SK-N-MC (cell line): ENCODE results near the gene NOVA2.

Experiments used
- DNase-seq: peaks from one replicate; pipeline ENCODE4 v3.0.0-alpha.2; 2011; ENCODE audit warnings: low read depth, low spot score
- H3K27ac ChIP-seq: fragments of 200-600 bp; sonication (generic); 2 replicates; pipeline ENCODE4 v1.5.1; 2016; ENCODE audit warnings: mixed run types
- H3K36me3 ChIP-seq: fragments of 200-600 bp; sonication (generic); 2 replicates; pipeline ENCODE4 v1.6.1; 2017; ENCODE audit warnings: antibody characterized with exemption, low read length, mixed read lengths; ENCODE audit not compliant: insufficient read depth
- H3K4me3 ChIP-seq: fragments of 200-600 bp; sonication (generic); 2 replicates; pipeline ENCODE4 v1.5.1; 2016
- H3K9ac ChIP-seq: fragments of 200-600 bp; sonication (generic); 2 replicates; pipeline ENCODE4 v1.8.0; 2017; ENCODE audit warnings: mixed run types, mixed read lengths; ENCODE audit not compliant: insufficient read length
- H3K9me3 ChIP-seq: fragments of 200-600 bp; sonication (generic); 2 replicates; pipeline ENCODE4 v1.6.1; 2017; ENCODE audit warnings: low read depth, mild to moderate bottlenecking, antibody characterized with exemption, low read length, moderate library complexity, mixed read lengths
- EZH2 ChIP-seq: fragments of 200-600 bp; sonication (generic); IDR thresholded peaks from one replicate; pipeline ENCODE4 v1.6.1; 2017; ENCODE audit warnings: antibody characterized with exemption
- FOXP2 ChIP-seq: optimal IDR thresholded peaks from 2 replicates; pipeline ENCODE3; 2011; ENCODE audit warnings: mild to moderate bottlenecking, moderate library complexity; ENCODE audit not compliant: insufficient read depth; ENCODE audit errors: extremely low read length, control extremely low read depth
- POLR2AphosphoS5 ChIP-seq: IDR thresholded peaks from 2 replicates; pipeline ENCODE4 v1.6.1; 2012; ENCODE audit warnings: mild to moderate bottlenecking, low read depth, low read length, borderline replicate concordance

The NOVA2 gene

DNA sequence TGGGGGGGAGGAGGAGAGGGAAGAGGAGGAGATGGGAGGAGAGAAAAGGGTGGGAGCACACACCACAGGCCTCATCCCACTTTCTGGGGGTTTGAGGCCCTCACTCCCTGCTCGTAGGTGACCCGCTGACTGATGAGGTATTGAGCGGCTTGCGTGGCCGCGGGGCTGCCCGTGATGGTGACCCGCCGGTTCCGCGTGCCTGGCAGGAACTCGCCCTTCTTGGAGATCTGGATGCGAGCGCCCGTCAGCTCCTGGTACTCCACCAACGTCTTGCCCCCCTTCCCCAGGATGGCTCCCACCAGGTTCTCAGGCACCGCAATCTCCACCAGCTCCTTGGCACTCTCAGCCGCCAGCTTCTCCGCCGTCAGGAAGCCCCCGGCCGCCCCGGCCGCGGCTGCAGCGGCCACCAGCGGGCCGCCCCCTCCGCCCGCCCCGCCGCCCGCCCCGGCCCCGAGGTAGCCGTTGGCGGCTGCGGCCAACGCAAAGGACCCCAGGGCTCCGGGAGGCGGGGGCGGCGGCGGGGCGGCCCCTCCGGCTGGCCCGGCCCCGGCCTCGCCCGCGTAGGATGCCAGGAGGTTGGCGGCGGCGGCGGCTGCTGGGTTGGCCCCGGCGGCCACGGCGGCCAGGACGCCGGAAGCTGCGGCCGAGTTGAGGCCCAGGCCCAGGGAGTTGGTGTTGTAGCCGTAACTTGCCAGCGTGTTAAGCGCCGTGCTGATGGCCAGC is 33.7 kb downstream of the NOVA2 start:
- no peak overlapping the region for H3K4me3 ChIP-seq
- H3K9me3 ChIP-seq = no peaks in the 10 kb centered on the region
- H3K27ac ChIP-seq = no peak overlapping the region
- no peak overlapping the region for H3K9ac ChIP-seq
- TF ChIP-seq POLR2AphosphoS5 (no peak), FOXP2 (no peak), EZH2 (no peak)
- H3K36me3 ChIP-seq = no peaks in the 10 kb centered on the region
- DNase-seq = no peak

DNA sequence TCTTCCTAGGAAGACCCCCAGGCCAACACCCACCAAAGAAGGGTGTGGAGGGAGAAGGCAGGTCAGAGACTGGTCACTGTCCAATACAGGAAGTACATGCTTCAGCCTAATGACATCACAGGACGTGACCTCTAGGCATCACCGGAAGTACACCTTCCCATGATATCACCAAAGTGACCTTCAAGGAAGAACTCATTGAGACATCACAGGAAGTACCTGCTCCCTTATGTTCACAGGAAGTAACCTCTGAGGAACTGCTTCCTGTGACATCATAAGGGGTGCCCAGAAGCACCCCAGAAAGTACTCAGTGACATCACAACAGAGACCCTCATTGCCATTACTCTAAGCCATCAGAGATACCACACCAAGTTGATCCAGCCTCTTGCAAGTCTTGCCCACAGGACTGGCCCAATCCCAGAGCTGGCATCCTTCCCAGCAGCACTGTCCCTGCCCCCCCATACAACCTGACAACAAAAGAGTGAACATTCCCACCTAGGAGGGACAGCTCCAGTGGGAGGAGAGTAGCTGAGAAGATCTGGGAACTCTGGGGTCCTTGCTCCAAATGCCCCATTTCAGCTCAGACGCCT is 34.8 kb downstream of the NOVA2 start:
- no peak overlapping the region for H3K4me3 ChIP-seq
- no peaks in the 10 kb centered on the region for H3K9me3 ChIP-seq
- no peak overlapping the region for H3K9ac ChIP-seq
- no peaks in the 10 kb centered on the region for H3K36me3 ChIP-seq
- DNase-seq = no peak
- TF ChIP-seq POLR2AphosphoS5 (no peak), FOXP2 (no peak), EZH2 (no peak)
- no peak overlapping the region for H3K27ac ChIP-seq

DNA sequence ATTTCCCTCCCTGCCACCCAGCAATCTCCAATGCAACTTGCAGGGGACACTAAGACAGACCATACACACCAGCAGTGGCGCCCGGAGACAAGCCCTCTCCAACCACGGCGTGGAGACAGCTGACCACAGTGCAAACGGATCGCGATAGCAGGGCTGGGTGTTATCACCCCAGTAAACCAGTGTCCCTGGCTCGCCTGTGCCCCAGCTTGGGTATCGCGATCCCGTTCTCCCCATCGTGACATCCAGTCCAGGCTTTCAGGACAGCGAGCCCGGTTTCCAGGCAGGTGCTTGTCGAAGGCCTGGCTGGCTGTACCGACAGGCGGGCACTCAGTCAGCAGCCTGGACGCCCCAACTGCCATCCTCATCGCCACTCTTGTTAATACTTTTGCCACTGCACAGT is 38.4 kb downstream of the NOVA2 start:
- Histone ChIP-seq H3K9me3 (no peaks in the 10 kb centered on the region), H3K4me3 (no peak overlapping the region), H3K27ac (no peak overlapping the region), H3K36me3 (no peaks in the 10 kb centered on the region), H3K9ac (no peak overlapping the region)
- no peak for DNase-seq
- no peak for TF ChIP-seq FOXP2
- TF ChIP-seq EZH2 = no peak
- no peak for TF ChIP-seq POLR2AphosphoS5

DNA sequence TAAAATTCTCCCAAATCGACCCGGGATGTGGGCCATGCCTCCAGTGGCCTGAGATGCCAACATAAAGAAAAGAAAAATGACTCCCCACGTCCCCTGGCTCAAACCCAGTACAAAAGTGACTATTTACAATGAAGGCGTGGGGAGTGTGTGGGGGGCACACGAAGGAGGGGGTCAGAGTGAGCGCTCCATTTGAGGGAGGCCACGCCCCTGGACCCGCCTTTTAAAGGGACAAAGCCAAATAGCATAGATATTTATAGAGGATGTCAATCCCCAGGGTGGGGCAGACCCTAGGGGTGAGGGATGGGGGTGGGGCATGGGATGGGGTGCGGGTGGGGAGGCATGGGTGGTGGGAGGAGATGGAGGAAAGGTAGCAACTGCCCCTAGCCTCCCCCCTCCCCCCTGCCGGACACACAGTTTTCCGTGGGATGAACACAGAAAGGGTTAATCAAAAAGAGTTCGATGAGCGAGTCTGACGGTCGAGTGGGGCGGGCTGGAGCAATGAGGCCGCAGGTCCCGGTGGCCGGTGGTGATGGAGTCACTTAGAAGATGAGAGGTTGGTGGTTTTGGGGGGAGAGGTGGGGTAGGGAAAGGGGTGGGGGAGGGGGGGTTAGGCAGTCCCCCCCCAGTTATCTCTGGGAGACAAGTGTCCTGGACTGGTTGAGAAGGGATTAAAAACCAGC is 39.0 kb downstream of the NOVA2 start:
- Histone ChIP-seq H3K9me3 (no peaks in the 10 kb centered on the region), H3K4me3 (no peak overlapping the region), H3K36me3 (no peaks in the 10 kb centered on the region), H3K9ac (no peak overlapping the region), H3K27ac (no peak overlapping the region)
- DNase-seq = no peak
- no peak for TF ChIP-seq POLR2AphosphoS5
- no peak for TF ChIP-seq FOXP2
- no peak for TF ChIP-seq EZH2

DNA sequence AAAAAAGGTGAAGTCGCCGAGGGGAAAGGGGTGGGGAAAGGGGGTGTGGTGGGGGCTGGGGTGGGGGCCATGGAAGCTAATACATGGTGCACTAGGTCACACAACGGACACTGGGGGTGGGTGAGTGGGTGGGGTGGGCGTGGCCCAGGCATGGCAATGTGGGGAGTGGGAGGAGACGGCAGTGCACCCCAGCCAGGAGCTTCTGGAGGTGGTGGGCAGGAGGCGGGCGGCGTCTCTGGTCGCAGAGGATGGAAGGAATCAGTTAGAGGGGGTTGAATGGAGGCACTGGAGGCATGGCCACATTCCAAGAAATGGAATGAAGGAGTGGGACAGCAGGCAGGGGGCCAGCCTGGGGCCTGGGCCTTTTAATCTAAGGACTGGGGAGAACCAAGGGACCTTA is 39.9 kb downstream of the NOVA2 start:
- TF ChIP-seq FOXP2 = no peak
- no peak for TF ChIP-seq EZH2
- TF ChIP-seq POLR2AphosphoS5 = no peak
- H3K36me3 ChIP-seq = no peaks in the 10 kb centered on the region
- H3K27ac ChIP-seq = no peak overlapping the region
- no peak overlapping the region for H3K9ac ChIP-seq
- no peak for DNase-seq
- no peak overlapping the region for H3K4me3 ChIP-seq
- H3K9me3 ChIP-seq = no peaks in the 10 kb centered on the region

DNA sequence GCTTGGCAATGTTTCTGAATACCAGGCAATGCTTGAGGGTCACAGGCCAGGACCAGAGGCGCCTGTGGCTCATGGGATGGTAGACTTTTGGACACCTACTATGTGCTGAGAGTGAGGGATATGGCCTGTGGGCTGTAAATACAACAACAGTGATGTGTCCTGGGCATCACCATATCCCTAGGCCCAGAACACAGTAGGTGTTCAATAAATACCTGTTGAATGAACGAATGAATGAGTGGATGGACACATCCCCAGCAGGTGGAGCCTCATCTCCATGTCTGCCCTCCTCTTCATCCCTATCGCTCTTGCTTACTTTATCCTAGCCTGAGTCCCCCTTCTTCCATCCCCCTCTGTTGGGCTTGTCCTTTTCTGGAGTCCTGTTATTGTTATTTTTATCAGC is 42.6 kb downstream of the NOVA2 start:
- Histone ChIP-seq H3K36me3 (no peaks in the 10 kb centered on the region), H3K27ac (no peak overlapping the region)
- TF ChIP-seq POLR2AphosphoS5 (no peak), FOXP2 (no peak), EZH2 (no peak)

DNA sequence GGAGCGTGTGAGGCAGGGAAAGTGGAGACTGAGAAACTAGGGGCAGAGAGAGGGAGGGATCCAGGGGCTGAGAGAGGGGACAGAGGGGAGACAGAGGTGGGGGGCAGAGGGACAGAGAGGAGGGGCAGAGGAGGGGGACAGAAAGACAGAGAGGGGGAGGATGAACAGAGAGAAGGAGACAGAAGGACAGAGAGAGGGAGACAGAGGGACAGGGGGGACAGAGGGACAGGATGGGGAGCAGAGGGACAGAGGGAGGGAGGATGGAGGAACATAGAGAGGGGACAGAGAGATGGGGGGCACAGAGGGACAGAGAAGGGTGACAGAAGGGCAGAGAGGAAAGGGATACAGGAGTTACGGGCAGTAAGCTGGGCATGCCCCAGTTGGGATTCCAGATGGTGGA is 44.4 kb downstream of the NOVA2 start:
- Histone ChIP-seq H3K36me3 (no peaks in the 10 kb centered on the region), H3K9ac (no peak overlapping the region), H3K4me3 (no peak overlapping the region), H3K27ac (no peak overlapping the region), H3K9me3 (no peaks in the 10 kb centered on the region)
- TF ChIP-seq EZH2 = no peak
- TF ChIP-seq POLR2AphosphoS5 = no peak
- no peak for TF ChIP-seq FOXP2
- no peak for DNase-seq

More for the DNA sequence above, 42.6 kb downstream of the NOVA2 start:
- Histone ChIP-seq H3K9ac (no peak overlapping the region), H3K9me3 (no peaks in the 10 kb centered on the region), H3K4me3 (no peak overlapping the region)
- DNase-seq = no peak

DNA sequence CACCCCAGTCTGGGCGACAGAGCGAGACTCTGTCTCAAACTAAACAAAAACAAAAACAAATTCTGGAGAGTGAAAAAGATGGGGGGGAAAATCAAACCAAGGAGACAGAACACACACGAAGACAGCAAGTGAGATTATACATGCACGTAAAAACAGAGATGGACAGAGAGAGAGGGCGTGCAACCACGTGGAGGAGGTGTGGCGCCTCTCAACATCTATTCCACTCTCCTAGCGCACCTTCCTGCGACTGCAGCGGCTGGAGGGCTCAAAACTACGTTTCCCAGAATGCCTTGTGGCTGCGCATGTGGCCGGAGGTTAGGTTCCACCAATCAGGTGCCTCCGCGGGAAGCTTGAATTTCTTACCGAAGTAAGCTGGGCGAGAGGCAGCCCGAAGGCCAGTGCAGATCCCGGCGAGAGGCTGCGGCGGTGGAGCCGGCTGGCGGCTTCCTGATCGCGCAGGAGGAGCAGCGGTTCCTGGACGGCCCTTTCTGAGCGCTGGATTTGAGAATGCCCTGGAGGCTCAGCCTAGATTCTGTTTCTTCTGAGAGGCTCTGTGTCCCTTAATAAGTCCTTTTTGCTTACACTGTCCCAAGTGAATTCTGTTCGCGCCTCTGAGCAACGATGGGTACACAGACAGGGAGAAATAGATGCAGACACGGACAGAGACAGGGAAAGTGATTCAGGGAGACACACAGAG is 46.0 kb downstream of the NOVA2 start:
- peak overlapping the region; percentile 66 for H3K9ac ChIP-seq
- TF ChIP-seq POLR2AphosphoS5 (peak; percentile 65; the same call in 1 of the 2 replicates), FOXP2 (no peak)
- no peaks in the 10 kb centered on the region for H3K9me3 ChIP-seq
- no peak overlapping the region for H3K27ac ChIP-seq
- DNase-seq = peak; percentile 74
- H3K4me3 ChIP-seq = peak overlapping the region; percentile 71
- no peaks in the 10 kb centered on the region for H3K36me3 ChIP-seq
